ENCODE results near the gene RAB11B. TPM values are rescaled to one million over a fixed set of nuclear protein-coding genes. Genes with fewer than 3 reads are reported as not detected.

The RAB11B gene
- total and polyA plus RNA-seq, 2 of the 13 experiments (the other 11 are each of a cell fraction or from before 2014, with no cell fraction given) = 6.0 to 28.4 TPM

- no peak for TF ChIP-seq SETDB1 (CRISPR knock-in tag; IDR thresholded peaks at IDR 0.05; ENCODE audit: borderline replicate concordance)
- peak; percentile 96 for TF ChIP-seq FOXK1 (CRISPR knock-in tag; IDR thresholded peaks at IDR 0.05; ENCODE audit: borderline replicate concordance, low read depth)
- 0 out of 4 replicates have a peak, but pooled peaks of 1 of the 2 experiments have one; percentile 12 for TF ChIP-seq MAFK (conservative IDR thresholded peaks at IDR 0.05 in 1 of 2, IDR thresholded peaks at IDR 0.05 in 1 of 2; ENCODE audit: low read length in 2 of 2)
- no peak for TF ChIP-seq NONO (IDR thresholded peaks at IDR 0.05)
- peak; percentile 30; the same call in 1 of the 2 replicates for TF ChIP-seq NONO (CRISPR knock-in tag; conservative IDR thresholded peaks at IDR 0.05)
- TF ChIP-seq, protein P1, sequence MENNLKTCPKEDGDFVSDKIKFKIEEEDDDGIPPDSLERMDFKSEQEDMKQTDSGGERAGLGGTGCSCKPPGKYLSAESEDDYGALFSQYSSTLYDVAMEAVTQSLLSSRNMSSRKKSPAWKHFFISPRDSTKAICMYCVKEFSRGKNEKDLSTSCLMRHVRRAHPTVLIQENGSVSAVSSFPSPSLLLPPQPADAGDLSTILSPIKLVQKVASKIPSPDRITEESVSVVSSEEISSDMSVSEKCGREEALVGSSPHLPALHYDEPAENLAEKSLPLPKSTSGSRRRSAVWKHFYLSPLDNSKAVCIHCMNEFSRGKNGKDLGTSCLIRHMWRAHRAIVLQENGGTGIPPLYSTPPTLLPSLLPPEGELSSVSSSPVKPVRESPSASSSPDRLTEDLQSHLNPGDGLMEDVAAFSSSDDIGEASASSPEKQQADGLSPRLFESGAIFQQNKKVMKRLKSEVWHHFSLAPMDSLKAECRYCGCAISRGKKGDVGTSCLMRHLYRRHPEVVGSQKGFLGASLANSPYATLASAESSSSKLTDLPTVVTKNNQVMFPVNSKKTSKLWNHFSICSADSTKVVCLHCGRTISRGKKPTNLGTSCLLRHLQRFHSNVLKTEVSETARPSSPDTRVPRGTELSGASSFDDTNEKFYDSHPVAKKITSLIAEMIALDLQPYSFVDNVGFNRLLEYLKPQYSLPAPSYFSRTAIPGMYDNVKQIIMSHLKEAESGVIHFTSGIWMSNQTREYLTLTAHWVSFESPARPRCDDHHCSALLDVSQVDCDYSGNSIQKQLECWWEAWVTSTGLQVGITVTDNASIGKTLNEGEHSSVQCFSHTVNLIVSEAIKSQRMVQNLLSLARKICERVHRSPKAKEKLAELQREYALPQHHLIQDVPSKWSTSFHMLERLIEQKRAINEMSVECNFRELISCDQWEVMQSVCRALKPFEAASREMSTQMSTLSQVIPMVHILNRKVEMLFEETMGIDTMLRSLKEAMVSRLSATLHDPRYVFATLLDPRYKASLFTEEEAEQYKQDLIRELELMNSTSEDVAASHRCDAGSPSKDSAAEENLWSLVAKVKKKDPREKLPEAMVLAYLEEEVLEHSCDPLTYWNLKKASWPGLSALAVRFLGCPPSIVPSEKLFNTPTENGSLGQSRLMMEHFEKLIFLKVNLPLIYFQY (CRISPR knock-in tag; IDR thresholded peaks at IDR 0.05; ENCODE audit: borderline replicate concordance) = peak; percentile 52; the same call in 1 of the 2 replicates
- no peak for TF ChIP-seq TCF12 (IDR thresholded peaks at IDR 0.05)
- 0 out of 2 replicates have a peak, but pooled peaks have one; percentile 47 for TF ChIP-seq TCF12 (CRISPR knock-in tag; IDR thresholded peaks at IDR 0.05)
- TF ChIP-seq HMGXB3 (CRISPR knock-in tag; IDR thresholded peaks at IDR 0.05; ENCODE audit: borderline replicate concordance) = 0 out of 2 replicates have a peak, but pooled peaks have one; percentile 72
- peak; percentile 85; the same call in 1 of the 2 replicates for TF ChIP-seq ZNF816 (CRISPR knock-in tag; IDR thresholded peaks at IDR 0.05; ENCODE audit: borderline replicate concordance)
- TF ChIP-seq ZSCAN12 (CRISPR knock-in tag; IDR thresholded peaks at IDR 0.05) = no peak
- TF ChIP-seq BCL6 (CRISPR knock-in tag; IDR thresholded peaks at IDR 0.05) = peak; percentile 92
- TF ChIP-seq, protein P2, sequence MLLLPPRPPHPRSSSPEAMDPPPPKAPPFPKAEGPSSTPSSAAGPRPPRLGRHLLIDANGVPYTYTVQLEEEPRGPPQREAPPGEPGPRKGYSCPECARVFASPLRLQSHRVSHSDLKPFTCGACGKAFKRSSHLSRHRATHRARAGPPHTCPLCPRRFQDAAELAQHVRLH (CRISPR knock-in tag; IDR thresholded peaks at IDR 0.05; ENCODE audit: borderline replicate concordance, low read depth) = peak; percentile 80; the same call in 1 of the 2 replicates
- TF ChIP-seq, protein P3, sequence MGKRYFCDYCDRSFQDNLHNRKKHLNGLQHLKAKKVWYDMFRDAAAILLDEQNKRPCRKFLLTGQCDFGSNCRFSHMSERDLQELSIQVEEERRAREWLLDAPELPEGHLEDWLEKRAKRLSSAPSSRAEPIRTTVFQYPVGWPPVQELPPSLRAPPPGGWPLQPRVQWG (CRISPR knock-in tag; IDR thresholded peaks at IDR 0.05; ENCODE audit: borderline replicate concordance, low read depth) = no peak
- TF ChIP-seq TEAD3 (CRISPR knock-in tag; optimal IDR thresholded peaks at IDR 0.05; ENCODE audit: borderline replicate concordance) = peak; percentile 69
- TF ChIP-seq FIP1L1 (IDR thresholded peaks at IDR 0.05; ENCODE audit: borderline replicate concordance, insufficient read depth, low read depth, low read length) = no peak
- TF ChIP-seq ZMYM4 (CRISPR knock-in tag; IDR thresholded peaks at IDR 0.05) = peak; percentile 73
- peak; percentile 59; the same call in 1 of the 2 replicates for TF ChIP-seq ZNF414 (CRISPR knock-in tag; IDR thresholded peaks at IDR 0.05)
Observed at GRCh38 chr19:8373867-8374813, 16.0 kb upstream of the RAB11B start (continued).
